WTC11 (cell line): ENCODE data around the gene BTBD9.

Experiments used
- IRF2 ChIP-seq: sonication (generic); formaldehyde crosslinking; IDR thresholded peaks from 2 replicates; pipeline ENCODE4 v1.8.0; 2022; ENCODE audit warnings: low read depth, missing genetic modification reagents, borderline replicate concordance
- NFYB ChIP-seq: sonication (generic); formaldehyde crosslinking; conservative IDR thresholded peaks from 2 replicates; pipeline ENCODE4 v1.8.0; 2022; ENCODE audit warnings: low read depth, missing genetic modification reagents
- NR2C2 ChIP-seq: sonication (generic); formaldehyde crosslinking; IDR thresholded peaks from 2 replicates; pipeline ENCODE4 v1.8.0; 2022; ENCODE audit warnings: mild to moderate bottlenecking, missing genetic modification reagents
- SMAD3 ChIP-seq: sonication (generic); formaldehyde crosslinking; IDR thresholded peaks from 2 replicates; pipeline ENCODE4 v1.8.0; 2022; ENCODE audit warnings: missing genetic modification reagents, mild to moderate bottlenecking, borderline replicate concordance
- SP1 ChIP-seq: sonication (generic); formaldehyde crosslinking; conservative IDR thresholded peaks from 2 replicates; pipeline ENCODE4 v1.8.1; 2022; ENCODE audit warnings: missing genetic modification reagents
- TP53 ChIP-seq: sonication (generic); formaldehyde crosslinking; IDR thresholded peaks from 2 replicates; pipeline ENCODE4 v1.8.1; 2023; ENCODE audit warnings: mild to moderate bottlenecking, missing genetic modification reagents
- TF ChIP-seq, protein P1 (sequence below): fragments of 200-600 bp; IDR thresholded peaks from 2 replicates; pipeline ENCODE4 v1.8.0; 2022; ENCODE audit warnings: antibody characterized with exemption
- TF ChIP-seq, protein P2 (sequence below): sonication (generic); formaldehyde crosslinking; IDR thresholded peaks from 2 replicates; pipeline ENCODE4 v1.8.1; 2023; ENCODE audit warnings: mild to moderate bottlenecking, missing genetic modification reagents, moderate library complexity
- TF ChIP-seq, protein P3 (sequence below): sonication (generic); formaldehyde crosslinking; IDR thresholded peaks from 2 replicates; pipeline ENCODE4 v1.8.0; 2022; ENCODE audit warnings: mild to moderate bottlenecking, missing genetic modification reagents
- TF ChIP-seq, protein P4 (sequence below): sonication (generic); formaldehyde crosslinking; IDR thresholded peaks from 2 replicates; pipeline ENCODE4 v1.8.0; 2022; ENCODE audit warnings: mild to moderate bottlenecking, missing genetic modification reagents
- TF ChIP-seq, protein P5 (sequence below): sonication (generic); formaldehyde crosslinking; conservative IDR thresholded peaks from 2 replicates; pipeline ENCODE4 v1.8.1; 2022; ENCODE audit warnings: mild to moderate bottlenecking, missing genetic modification reagents
- TF ChIP-seq, protein P6 (sequence below): sonication (generic); formaldehyde crosslinking; IDR thresholded peaks from 2 replicates; pipeline ENCODE4 v1.8.0; 2022; ENCODE audit warnings: mild to moderate bottlenecking, missing genetic modification reagents

DNA sequence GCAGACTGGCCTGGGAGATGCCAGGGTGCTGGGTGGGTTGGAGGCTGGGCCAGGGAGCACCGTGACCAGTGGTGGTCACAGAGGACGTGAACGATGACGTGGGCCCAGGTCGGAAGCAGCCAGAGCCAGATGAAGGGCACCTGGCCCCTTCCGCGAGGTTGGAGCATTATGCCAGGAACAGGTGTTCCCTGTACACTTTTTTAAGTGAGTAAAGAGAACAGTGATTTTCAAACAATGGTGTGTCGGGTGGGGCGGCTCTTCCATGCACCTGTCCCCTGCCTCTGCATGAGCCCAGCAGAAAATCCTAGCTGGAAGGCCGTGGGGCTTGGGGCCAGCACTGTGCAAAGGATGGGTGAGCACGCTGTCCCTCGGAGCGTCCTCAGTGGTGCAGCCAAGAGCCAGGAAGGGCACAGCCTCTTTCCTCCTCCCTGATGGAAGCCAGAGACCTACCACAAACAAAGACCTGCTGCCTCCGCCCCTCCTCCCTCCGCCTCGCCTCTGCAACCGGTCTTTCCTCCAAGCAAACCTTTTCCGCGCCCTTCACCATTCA, 469.7 kb downstream of the BTBD9 start:
- TF ChIP-seq, protein P1, sequence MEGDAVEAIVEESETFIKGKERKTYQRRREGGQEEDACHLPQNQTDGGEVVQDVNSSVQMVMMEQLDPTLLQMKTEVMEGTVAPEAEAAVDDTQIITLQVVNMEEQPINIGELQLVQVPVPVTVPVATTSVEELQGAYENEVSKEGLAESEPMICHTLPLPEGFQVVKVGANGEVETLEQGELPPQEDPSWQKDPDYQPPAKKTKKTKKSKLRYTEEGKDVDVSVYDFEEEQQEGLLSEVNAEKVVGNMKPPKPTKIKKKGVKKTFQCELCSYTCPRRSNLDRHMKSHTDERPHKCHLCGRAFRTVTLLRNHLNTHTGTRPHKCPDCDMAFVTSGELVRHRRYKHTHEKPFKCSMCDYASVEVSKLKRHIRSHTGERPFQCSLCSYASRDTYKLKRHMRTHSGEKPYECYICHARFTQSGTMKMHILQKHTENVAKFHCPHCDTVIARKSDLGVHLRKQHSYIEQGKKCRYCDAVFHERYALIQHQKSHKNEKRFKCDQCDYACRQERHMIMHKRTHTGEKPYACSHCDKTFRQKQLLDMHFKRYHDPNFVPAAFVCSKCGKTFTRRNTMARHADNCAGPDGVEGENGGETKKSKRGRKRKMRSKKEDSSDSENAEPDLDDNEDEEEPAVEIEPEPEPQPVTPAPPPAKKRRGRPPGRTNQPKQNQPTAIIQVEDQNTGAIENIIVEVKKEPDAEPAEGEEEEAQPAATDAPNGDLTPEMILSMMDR: no peak
- TF ChIP-seq, protein P2, sequence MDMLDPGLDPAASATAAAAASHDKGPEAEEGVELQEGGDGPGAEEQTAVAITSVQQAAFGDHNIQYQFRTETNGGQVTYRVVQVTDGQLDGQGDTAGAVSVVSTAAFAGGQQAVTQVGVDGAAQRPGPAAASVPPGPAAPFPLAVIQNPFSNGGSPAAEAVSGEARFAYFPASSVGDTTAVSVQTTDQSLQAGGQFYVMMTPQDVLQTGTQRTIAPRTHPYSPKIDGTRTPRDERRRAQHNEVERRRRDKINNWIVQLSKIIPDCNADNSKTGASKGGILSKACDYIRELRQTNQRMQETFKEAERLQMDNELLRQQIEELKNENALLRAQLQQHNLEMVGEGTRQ: no peak
- TF ChIP-seq TP53 (CRISPR knock-in tag): no peak
- TF ChIP-seq NR2C2 (CRISPR knock-in tag): no peak
- TF ChIP-seq NFYB (CRISPR knock-in tag): no peak
- TF ChIP-seq SP1 (CRISPR knock-in tag): no peak
- TF ChIP-seq, protein P3, sequence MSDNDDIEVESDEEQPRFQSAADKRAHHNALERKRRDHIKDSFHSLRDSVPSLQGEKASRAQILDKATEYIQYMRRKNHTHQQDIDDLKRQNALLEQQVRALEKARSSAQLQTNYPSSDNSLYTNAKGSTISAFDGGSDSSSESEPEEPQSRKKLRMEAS: no peak
- TF ChIP-seq, protein P4, sequence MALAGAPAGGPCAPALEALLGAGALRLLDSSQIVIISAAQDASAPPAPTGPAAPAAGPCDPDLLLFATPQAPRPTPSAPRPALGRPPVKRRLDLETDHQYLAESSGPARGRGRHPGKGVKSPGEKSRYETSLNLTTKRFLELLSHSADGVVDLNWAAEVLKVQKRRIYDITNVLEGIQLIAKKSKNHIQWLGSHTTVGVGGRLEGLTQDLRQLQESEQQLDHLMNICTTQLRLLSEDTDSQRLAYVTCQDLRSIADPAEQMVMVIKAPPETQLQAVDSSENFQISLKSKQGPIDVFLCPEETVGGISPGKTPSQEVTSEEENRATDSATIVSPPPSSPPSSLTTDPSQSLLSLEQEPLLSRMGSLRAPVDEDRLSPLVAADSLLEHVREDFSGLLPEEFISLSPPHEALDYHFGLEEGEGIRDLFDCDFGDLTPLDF (CRISPR knock-in tag): no peak
- no peak for TF ChIP-seq SMAD3 (CRISPR knock-in tag)
- TF ChIP-seq, protein P5, sequence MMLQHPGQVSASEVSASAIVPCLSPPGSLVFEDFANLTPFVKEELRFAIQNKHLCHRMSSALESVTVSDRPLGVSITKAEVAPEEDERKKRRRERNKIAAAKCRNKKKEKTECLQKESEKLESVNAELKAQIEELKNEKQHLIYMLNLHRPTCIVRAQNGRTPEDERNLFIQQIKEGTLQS (CRISPR knock-in tag): no peak
- no peak for TF ChIP-seq IRF2 (CRISPR knock-in tag)
- TF ChIP-seq, protein P6, sequence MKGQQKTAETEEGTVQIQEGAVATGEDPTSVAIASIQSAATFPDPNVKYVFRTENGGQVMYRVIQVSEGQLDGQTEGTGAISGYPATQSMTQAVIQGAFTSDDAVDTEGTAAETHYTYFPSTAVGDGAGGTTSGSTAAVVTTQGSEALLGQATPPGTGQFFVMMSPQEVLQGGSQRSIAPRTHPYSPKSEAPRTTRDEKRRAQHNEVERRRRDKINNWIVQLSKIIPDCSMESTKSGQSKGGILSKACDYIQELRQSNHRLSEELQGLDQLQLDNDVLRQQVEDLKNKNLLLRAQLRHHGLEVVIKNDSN (CRISPR knock-in tag): no peak
